Fibroblast of lung (primary cell): Measurements from ENCODE around the gene CCDC89.

Source experiments
- EZH2 ChIP-seq: IDR thresholded peaks from 2 replicates; pipeline ENCODE4 v1.5.1; 2012; ENCODE audit warnings: low read length, control low read depth, mild to moderate bottlenecking; ENCODE audit errors: missing control alignments
- TF ChIP-seq, protein P1 (sequence below), 2 donors: IDR thresholded peaks in 1 of 2; conservative IDR thresholded peaks in 1 of 2; 1 replicate in 1 of 2; 2 replicates in 1 of 2; pipeline ENCODE4 v1.5.1; 2011 to 2012; ENCODE audit warnings: low read length in 2 of 2, control low read depth in 1 of 2, inconsistent platforms in 1 of 2, low read depth in 1 of 2, mild to moderate bottlenecking in 1 of 2

DNA sequence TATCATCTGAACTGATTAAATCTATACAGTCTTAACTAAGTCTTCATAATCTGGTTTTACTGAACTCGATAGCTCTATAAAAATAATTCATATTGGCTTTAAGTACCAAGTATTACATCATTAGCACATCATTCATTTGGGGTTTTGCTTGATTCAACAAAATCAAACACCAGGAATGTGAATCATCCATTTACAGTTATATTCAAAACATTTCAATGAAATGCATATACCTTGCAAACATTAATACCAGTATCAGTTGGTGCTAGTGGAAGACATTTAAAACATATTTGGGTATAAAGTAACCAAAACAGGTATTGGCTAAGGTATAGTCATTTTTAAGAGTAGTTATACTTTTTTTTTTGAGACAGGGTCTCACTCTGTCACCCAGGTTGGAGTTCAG, 12.2 kb upstream of the CCDC89 start:
- TF ChIP-seq, protein P1, sequence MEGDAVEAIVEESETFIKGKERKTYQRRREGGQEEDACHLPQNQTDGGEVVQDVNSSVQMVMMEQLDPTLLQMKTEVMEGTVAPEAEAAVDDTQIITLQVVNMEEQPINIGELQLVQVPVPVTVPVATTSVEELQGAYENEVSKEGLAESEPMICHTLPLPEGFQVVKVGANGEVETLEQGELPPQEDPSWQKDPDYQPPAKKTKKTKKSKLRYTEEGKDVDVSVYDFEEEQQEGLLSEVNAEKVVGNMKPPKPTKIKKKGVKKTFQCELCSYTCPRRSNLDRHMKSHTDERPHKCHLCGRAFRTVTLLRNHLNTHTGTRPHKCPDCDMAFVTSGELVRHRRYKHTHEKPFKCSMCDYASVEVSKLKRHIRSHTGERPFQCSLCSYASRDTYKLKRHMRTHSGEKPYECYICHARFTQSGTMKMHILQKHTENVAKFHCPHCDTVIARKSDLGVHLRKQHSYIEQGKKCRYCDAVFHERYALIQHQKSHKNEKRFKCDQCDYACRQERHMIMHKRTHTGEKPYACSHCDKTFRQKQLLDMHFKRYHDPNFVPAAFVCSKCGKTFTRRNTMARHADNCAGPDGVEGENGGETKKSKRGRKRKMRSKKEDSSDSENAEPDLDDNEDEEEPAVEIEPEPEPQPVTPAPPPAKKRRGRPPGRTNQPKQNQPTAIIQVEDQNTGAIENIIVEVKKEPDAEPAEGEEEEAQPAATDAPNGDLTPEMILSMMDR (conservative IDR thresholded peaks at IDR 0.05 in 1 of 2, IDR thresholded peaks at IDR 0.05 in 1 of 2; ENCODE audit: low read depth in 1 of 2, low read length in 2 of 2) = no peak
- no peak for TF ChIP-seq EZH2
